HUES6 (cell line): ENCODE results near the gene CYTIP.

Experiments used
- H3K27ac ChIP-seq: 2 replicates; pipeline ENCODE4 v1.7.0; 2013; ENCODE audit warnings: low read depth, mild to moderate bottlenecking, low read length, inconsistent platforms
- H3K27me3 ChIP-seq: 2 replicates; pipeline ENCODE4 v1.6.1; 2013; ENCODE audit warnings: low read length; ENCODE audit not compliant: control insufficient read depth, insufficient read depth
- H3K36me3 ChIP-seq: 2 replicates; pipeline ENCODE4 v1.6.1; 2013; ENCODE audit warnings: low read length; ENCODE audit not compliant: control insufficient read depth, insufficient read depth
- H3K4me1 ChIP-seq: 2 replicates; pipeline ENCODE4 v1.6.1; 2013; ENCODE audit warnings: low read length; ENCODE audit not compliant: control insufficient read depth, insufficient read depth
- H3K4me3 ChIP-seq: 2 replicates; pipeline ENCODE4 v1.5.1; 2013; ENCODE audit warnings: low read depth, low read length
- H3K9ac ChIP-seq: one replicate; pipeline ENCODE4 v1.6.1; 2013; ENCODE audit warnings: mild to moderate bottlenecking, low read length
- H3K9me3 ChIP-seq: 2 replicates; pipeline ENCODE4 v1.6.1; 2013; ENCODE audit warnings: low read depth, low read length; ENCODE audit not compliant: control insufficient read depth, insufficient read depth

CYTIP gene

DNA sequence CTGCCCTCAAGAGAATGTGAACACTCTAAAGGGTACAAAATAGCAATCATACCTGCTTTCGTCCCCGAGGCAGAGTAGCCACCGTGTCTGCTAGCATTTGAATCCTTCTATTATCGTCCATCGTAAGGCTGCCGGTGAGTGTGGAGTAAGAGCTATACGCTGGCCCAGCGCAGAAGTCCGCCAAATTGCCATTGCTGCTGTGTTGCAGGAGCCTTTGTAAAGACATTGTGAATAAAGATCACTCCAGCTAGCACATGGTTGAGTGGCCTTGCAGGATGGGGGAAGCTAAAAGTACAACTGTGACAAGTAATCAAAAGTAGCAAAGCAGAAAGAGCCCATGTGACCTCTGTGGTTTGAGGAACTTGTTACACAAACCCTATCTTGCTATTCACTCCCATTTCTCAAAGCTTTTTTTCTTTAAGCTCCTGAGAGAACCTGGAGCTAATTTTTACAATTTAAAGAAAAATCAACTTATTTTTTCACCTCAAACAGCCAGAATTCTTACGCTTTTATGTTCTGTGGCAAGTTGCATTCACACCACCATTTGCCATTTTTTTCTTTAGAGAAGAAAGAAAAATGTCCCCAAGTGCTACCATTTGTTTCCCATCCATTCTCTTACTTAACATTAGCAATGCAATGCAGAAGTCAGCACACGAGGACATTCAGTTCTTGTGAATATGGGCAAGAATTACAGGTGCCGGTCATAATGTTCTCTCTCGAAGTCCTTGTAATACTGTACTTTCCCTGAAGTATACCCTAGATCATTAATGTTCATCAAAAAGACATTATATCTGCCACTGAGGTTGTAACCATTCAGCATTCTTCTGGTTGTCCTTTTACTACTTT is at the start of gene CYTIP:
Gene CYTIP, minus strand, starts transcription at position 295 of the 846 bp plus-strand sequence. Its CDS starts 69 bp downstream, at position 226.
- Histone ChIP-seq H3K4me1 (no peaks in the 10 kb centered on the region), H3K9ac (no peak within 1 kb of the TSS)

DNA sequence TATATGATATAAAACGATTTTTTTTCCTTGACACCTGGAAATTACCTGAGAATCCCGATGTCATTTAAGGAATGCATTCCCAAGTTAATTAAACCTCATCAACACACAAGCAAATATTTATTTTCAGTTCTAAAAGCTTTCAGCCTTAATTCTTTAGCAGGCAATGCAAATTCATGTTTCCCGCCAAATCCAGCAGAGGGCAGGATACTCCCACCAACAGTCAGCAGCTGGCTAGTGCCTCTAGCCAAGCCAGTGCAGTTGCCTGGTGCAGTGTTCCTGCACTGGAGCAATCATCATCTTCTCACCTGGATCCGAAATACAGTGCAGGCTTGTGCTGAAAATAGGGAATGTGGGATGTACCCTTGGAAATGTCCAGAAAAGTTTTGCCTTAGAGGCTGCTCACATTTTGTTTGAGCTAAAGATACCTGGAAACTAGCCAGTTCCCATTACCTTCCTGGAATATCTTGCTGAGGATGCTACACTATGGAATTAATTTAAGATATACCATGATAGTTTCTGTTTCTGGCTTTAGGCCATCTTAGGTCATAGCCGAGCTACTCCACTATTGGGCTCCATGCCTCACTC is 48.4 kb upstream of the CYTIP start:
- Histone ChIP-seq H3K9ac (no peak overlapping the region), H3K36me3 (no peaks in the 10 kb centered on the region), H3K27me3 (no peaks in the 10 kb centered on the region), H3K4me1 (no peaks in the 10 kb centered on the region), H3K27ac (no peak overlapping the region), H3K9me3 (no peaks in the 10 kb centered on the region), H3K4me3 (no peak overlapping the region)

More for the DNA sequence above, at the start of gene CYTIP:
- H3K27me3 ChIP-seq = no peaks in the 10 kb centered on the region
- no peak within 1 kb of the TSS for H3K4me3 ChIP-seq
- no peak within 1 kb of the TSS for H3K27ac ChIP-seq
- H3K9me3 ChIP-seq = no peaks in the 10 kb centered on the region
- no peaks in the 10 kb centered on the region for H3K36me3 ChIP-seq

DNA sequence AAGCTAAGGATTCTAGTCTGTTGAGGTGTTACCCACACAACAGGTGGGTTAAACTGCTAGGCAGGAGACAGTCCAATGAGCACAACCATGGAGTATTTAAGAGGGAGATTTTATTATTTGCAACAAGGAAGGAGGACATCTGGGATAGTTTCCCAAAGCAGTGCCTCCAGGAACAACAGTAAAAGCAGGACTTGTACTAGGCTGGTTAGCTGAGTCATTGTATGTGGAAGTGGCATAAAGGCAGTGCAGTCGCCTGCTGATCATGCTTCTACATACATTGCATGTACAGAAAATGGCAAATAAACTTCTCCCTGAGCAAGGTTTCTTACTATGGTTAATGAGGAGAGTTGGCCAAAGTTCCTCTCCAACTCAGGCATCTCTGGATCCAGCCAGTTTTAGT is 46.1 kb upstream of the CYTIP start:
- Histone ChIP-seq H3K27ac (no peak overlapping the region), H3K36me3 (no peaks in the 10 kb centered on the region), H3K9me3 (no peaks in the 10 kb centered on the region), H3K4me1 (no peaks in the 10 kb centered on the region), H3K4me3 (no peak overlapping the region), H3K27me3 (no peaks in the 10 kb centered on the region), H3K9ac (no peak overlapping the region)

DNA sequence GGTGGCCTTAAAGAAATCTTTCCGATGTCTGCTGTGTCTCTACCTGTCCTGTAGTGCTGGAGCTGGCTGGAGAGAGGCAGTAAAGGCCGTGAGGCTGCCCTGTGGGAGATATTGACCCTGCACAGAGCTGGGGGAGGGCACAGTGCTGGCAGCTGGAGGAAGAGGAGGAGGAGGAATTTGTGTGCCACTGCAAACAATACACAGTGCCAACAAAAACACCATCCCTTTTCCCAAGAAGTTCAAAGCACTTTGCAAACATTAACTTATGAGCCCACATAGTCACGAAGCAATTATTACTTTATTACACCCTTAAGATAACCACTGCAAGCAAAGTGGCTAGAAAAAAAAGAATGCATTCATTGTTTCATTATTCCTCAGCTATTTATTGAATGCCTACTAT is 45.0 kb upstream of the CYTIP start:
- no peaks in the 10 kb centered on the region for H3K27me3 ChIP-seq
- no peak overlapping the region for H3K4me3 ChIP-seq
- no peaks in the 10 kb centered on the region for H3K36me3 ChIP-seq
- no peak overlapping the region for H3K9ac ChIP-seq
- no peaks in the 10 kb centered on the region for H3K4me1 ChIP-seq
- no peak overlapping the region for H3K27ac ChIP-seq
- no peaks in the 10 kb centered on the region for H3K9me3 ChIP-seq

DNA sequence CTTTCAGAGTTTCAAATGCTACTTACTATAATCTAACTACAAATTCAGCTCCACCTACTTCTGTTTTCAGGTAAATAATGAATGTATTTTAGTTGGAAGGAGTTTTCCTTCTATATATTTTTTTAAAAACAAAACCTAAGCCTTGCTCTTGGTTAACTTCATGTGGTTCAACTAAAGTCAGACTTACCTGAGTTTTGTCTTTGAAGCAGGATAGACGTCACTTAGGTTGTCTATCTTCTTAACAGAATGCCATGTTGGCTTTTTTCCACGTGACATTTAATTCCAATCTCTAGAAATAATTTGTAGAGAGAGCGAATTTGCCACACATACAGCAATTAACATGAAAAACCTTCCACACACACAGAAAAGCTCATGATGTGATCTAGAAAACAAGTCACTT is 43.9 kb upstream of the CYTIP start:
- no peaks in the 10 kb centered on the region for H3K27me3 ChIP-seq
- no peaks in the 10 kb centered on the region for H3K4me1 ChIP-seq
- H3K9me3 ChIP-seq = no peaks in the 10 kb centered on the region
- no peak overlapping the region for H3K9ac ChIP-seq
- no peaks in the 10 kb centered on the region for H3K36me3 ChIP-seq
- H3K27ac ChIP-seq = no peak overlapping the region
- no peak overlapping the region for H3K4me3 ChIP-seq

DNA sequence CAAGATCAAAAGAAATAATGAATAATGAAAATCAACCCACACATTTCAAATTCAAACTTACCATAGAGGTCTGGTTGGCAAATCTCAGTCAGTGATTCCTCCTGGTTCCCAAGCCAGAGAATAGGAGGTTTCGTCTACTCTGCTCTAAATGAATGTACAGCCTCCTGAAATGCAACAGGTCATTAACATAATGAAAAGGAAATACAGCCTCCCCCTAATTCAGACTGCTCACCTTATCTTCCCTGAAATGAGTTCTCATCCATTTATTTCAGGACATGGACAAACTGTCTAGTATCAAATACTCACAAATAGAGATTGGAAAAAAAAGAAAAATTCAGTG is 43.4 kb upstream of the CYTIP start:
- H3K4me1 ChIP-seq = no peaks in the 10 kb centered on the region
- H3K9ac ChIP-seq = no peak overlapping the region
- no peaks in the 10 kb centered on the region for H3K27me3 ChIP-seq
- H3K4me3 ChIP-seq = no peak overlapping the region
- no peaks in the 10 kb centered on the region for H3K9me3 ChIP-seq
- H3K27ac ChIP-seq = no peak overlapping the region
- H3K36me3 ChIP-seq = no peaks in the 10 kb centered on the region

DNA sequence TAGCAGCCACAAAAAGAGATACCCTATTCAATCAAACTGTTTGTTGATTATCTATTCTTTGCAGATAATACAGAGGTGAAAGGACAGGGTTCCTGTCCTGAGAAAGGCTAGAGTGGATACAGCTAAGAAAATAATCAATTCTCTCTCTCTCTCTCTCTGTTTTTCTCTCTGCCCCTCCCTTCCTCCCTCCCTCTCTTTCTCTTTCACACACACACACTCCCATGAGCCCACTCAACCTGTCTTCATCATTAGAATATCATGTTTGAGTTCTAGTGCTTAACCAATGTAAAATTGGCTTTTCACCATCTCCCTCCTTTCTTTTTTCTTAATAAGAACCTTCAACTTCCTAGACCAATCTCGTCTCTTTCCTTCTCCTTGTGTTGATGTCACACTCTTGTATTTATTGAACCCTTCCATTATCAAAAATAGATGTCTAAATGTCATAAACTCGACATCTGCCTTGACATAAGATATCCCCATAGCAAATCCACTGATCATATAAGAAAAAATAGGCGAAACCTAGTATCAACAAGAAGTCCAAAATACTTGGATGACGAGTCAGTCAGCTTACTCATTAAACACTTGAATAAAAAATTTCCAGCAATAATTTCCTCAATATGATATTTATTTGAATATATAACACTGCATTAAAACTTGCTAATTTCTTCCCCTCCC is 42.8 kb upstream of the CYTIP start:
- Histone ChIP-seq H3K36me3 (no peaks in the 10 kb centered on the region), H3K4me3 (no peak overlapping the region), H3K4me1 (no peaks in the 10 kb centered on the region), H3K9me3 (no peaks in the 10 kb centered on the region), H3K9ac (no peak overlapping the region), H3K27ac (no peak overlapping the region), H3K27me3 (no peaks in the 10 kb centered on the region)

DNA sequence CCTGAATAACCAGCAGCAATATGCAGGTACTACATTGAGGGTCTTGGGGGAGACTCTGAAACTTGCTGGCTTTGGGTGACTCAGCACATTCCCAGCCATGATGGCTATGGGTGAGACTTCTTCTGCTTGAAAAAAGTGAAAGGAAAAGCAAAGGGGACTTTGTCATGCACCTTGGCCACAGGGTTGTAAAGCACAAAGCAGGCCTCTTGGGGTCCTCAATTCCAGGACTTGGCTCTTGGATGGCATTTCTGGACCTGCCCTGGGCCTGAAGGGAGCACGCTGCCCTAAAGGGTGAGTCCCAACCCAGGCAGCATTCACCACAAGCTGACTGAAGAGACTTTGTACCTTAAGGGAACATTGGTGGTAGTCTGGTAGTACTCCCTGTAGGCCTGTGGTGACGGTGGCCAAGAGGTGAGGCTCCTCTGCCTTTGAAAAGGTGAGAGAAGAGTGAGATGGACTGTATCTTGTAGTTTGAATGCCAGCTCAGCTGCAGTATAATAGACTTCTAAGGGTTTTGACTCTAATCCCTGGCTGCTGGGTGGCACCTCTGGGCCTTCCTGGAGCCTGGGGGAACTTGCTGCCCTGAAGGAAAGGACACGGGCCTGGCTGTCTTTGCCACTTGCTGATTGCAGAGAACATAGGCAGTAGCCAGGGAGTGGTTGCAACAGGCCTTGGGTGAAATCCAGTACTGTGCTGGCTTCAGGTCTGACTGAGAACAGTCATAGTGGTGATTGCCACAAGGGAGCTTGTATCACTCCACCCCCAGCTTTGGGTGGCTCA is 36.5 kb upstream of the CYTIP start:
- no peaks in the 10 kb centered on the region for H3K9me3 ChIP-seq
- no peaks in the 10 kb centered on the region for H3K36me3 ChIP-seq
- no peak overlapping the region for H3K4me3 ChIP-seq
- no peak overlapping the region for H3K9ac ChIP-seq
- no peaks in the 10 kb centered on the region; the same call in 1 of the 2 replicates for H3K4me1 ChIP-seq
- no peaks in the 10 kb centered on the region for H3K27me3 ChIP-seq
- no peak overlapping the region for H3K27ac ChIP-seq

DNA sequence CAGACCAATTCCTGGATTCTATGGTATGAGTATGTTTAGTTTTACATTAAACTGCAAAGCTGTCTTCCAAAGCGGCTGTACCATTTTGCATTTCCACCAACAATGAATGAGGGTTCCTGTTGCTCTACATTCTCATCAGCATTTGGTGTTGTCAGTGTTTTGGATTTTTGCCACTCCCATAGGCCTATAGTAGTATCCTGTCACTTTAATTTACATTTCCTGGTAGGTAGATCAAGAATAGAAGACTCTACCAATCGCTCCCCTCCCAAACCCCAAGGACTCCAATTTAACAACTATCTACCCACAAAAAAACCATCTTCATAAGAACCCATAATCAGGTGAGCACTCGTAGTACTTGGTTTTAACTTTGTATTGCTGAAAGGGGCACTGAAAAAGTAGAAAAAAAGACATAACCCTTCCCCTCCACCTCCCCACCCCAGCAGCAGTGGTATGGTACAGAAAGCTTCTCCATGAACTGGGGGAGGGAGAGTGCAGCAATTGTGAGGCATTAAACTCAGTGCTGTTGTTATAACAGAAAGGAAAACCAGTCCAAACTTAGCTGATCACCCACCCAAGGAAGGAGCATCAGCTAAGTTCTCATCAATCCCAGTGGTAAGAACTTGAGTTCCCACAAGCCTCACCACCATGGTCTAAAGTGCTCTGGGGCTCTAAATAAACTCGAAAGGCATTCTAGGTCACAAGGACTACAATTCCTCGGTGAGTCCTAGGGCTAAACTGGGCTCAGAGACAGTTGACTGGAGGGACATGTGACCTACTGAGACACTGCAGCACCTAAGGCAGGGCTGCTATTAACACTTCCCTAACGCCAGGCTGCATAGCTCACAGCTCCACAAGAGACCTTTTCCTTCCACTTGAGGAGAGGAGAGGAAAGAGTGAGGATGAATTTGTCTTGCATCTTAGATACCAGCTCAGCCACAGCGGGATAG is 35.5 kb upstream of the CYTIP start:
- no peaks in the 10 kb centered on the region for H3K27me3 ChIP-seq
- H3K4me1 ChIP-seq = no peaks in the 10 kb centered on the region; the same call in 1 of the 2 replicates
- H3K9me3 ChIP-seq = no peaks in the 10 kb centered on the region
- no peaks in the 10 kb centered on the region for H3K36me3 ChIP-seq
- no peak overlapping the region for H3K9ac ChIP-seq
- H3K4me3 ChIP-seq = no peak overlapping the region
- H3K27ac ChIP-seq = no peak overlapping the region

DNA sequence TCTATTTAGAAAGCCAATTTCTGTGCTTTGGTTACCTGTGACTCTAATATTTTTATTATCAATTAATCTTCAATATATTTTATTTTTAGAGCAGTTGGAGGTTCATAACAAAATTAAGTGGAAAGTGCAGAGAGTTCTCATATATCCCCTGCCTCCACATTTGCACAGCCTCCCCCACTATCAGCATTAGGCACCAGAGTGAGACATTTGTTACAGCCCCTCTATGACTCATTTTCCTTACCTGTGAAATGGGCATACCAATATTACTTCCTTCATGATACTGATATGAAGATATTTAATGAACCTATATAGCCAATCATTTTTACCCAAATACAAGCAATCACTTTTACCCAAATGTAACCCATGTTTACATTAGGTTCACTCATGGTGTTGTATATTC is 34.0 kb upstream of the CYTIP start:
- Histone ChIP-seq H3K4me1 (no peaks in the 10 kb centered on the region; the same call in 1 of the 2 replicates), H3K36me3 (no peaks in the 10 kb centered on the region), H3K9me3 (no peaks in the 10 kb centered on the region), H3K4me3 (no peak overlapping the region), H3K9ac (no peak overlapping the region), H3K27me3 (no peaks in the 10 kb centered on the region), H3K27ac (no peak overlapping the region)
